NT2/D1 (cell line): Measurements from ENCODE around the gene FNBP1L.

ENCODE experiments used
- SUZ12 ChIP-seq: IDR thresholded peaks from 2 replicates; pipeline ENCODE4 v1.6.1; 2011; ENCODE audit not compliant: insufficient read length, insufficient read depth; ENCODE audit errors: extremely low read depth
- YY1 ChIP-seq: IDR thresholded peaks from 2 replicates; pipeline ENCODE4 v1.6.1; 2011; ENCODE audit not compliant: insufficient read length, insufficient read depth
- ZNF274 ChIP-seq: IDR thresholded peaks from 2 replicates; pipeline ENCODE4 v1.6.1; 2011; ENCODE audit warnings: mild to moderate bottlenecking, low read depth, low read length

DNA sequence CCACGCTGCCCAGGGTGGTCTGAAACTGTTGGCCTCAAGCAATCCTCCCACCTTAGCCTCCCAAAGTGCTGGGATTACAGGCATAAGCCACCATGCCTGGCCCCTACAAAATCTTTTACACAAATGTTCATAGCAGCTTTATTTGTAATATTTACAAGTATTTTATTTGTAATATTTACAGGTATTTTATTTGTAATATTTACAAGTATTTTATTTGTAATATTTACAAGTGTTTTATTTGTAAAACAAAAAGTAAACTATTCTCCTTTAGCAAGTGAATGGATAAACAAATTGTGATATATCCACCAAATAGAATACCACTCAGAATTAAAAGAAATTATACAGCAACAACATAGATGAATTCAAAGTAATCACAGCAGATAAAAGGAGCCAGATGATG is 11.4 kb upstream of the FNBP1L start:
- TF ChIP-seq ZNF274, result no peak
- TF ChIP-seq YY1, result no peak
- no peak for TF ChIP-seq SUZ12
